ENCODE measurements around the gene ANKRD24. TPM values are rescaled to one million over a fixed set of nuclear protein-coding genes. Genes with fewer than 3 reads are reported as not detected.

Gene ANKRD24
- total RNA-seq, 2 experiments from 2014 or later, result 1.7 to 4.8 TPM

DNA sequence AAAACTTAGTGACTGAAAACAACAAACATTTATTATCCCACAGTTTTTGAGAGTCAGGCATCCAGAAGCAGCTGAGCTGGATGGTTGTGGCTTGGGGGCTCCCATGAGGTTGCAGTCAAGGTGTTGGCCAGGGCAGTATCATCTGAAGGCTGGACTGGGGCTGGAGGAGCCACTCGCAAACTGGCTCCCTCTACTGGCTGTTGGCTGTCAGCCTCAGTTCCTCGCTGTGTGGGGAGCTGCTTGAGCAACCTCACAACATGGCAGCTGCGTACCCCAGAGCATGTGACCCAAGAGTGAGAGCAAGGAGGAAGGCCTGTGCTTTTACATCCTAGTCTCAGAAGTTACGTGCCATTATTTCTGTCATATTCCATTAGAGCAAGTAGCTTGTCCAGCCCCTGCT is 74.1 kb downstream of the ANKRD24 start:
- H3K9me2 ChIP-seq (ENCODE audit: insufficient read depth, low read length), result no peaks in the 10 kb centered on the region
- no peaks in the 10 kb centered on the region for H4K20me1 ChIP-seq (ENCODE audit: insufficient read depth, low read length)
- CTCF ChIA-PET (ENCODE audit: unreplicated experiment), result no interaction called here
- TF ChIP-seq, protein P1, sequence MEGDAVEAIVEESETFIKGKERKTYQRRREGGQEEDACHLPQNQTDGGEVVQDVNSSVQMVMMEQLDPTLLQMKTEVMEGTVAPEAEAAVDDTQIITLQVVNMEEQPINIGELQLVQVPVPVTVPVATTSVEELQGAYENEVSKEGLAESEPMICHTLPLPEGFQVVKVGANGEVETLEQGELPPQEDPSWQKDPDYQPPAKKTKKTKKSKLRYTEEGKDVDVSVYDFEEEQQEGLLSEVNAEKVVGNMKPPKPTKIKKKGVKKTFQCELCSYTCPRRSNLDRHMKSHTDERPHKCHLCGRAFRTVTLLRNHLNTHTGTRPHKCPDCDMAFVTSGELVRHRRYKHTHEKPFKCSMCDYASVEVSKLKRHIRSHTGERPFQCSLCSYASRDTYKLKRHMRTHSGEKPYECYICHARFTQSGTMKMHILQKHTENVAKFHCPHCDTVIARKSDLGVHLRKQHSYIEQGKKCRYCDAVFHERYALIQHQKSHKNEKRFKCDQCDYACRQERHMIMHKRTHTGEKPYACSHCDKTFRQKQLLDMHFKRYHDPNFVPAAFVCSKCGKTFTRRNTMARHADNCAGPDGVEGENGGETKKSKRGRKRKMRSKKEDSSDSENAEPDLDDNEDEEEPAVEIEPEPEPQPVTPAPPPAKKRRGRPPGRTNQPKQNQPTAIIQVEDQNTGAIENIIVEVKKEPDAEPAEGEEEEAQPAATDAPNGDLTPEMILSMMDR (conservative IDR thresholded peaks at IDR 0.05; ENCODE audit: low read length), result peak; percentile 67
- TF ChIP-seq EZH2phosphoT487 (IDR thresholded peaks at IDR 0.05; ENCODE audit: borderline replicate concordance, low read depth, low read length), result no peak
- H3K36me3 ChIP-seq (ENCODE audit: insufficient read depth, low read length), result peaks cover 86% of the 10 kb centered on the region
- H3K9me3 ChIP-seq (ENCODE audit: low read length), result peaks cover 17% of the 10 kb centered on the region; the same call in 1 of the 2 replicates
- POLR2A ChIA-PET, result no interaction called here
- H3K27ac ChIP-seq (ENCODE audit: low read depth, low read length, poor library complexity, severe bottlenecking), result no peak overlapping the region
- no peak overlapping the region for H3K4me3 ChIP-seq (ENCODE audit: low read depth, low read length, poor library complexity, severe bottlenecking)
- no peaks in the 10 kb centered on the region for H3K79me2 ChIP-seq (ENCODE audit: insufficient read depth, low read depth, low read length)
- intact Hi-C loops (cut with micrococcal nuclease; ENCODE audit: unreplicated experiment), result no loop called here
- DNase-seq (ENCODE audit: low spot score), result no peak
- H3K4me1 ChIP-seq (ENCODE audit: insufficient read depth, low read length, poor library complexity, severe bottlenecking), result no peaks in the 10 kb centered on the region
- H3K4me2 ChIP-seq (ENCODE audit: low read length), result no peak overlapping the region
- no peak overlapping the region for H2AFZ ChIP-seq (ENCODE audit: low read length)
- BruUV-seq (replicated peaks), result no TSS peak

DNA sequence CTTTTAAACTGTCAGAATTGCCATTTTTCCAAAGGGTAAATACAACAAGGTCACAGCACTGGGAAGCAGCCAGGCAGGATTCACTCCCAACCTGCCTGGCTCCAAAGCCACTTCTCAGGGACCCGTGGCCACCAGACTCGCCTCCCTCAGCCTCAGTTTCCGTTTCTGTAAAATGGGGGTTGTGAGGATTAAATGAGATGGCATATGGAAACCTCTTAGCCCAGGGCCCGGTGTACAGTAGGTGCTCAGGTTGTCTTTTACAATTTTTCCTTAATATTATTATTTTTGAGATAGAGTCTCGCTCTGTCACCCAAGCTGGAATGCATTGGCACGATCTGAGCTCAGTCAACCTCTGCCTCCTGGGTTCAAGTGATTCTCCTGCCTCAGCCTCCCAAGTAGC is 74.5 kb downstream of the ANKRD24 start:
- Histone ChIP-seq H3K27ac (ENCODE audit: low read depth, low read length, poor library complexity, severe bottlenecking) (no peak overlapping the region), H2AFZ (ENCODE audit: low read length) (no peak overlapping the region), H3K79me2 (ENCODE audit: insufficient read depth, low read depth, low read length) (no peaks in the 10 kb centered on the region), H3K4me2 (ENCODE audit: low read length) (no peak overlapping the region), H4K20me1 (ENCODE audit: insufficient read depth, low read length) (no peaks in the 10 kb centered on the region), H3K9me2 (ENCODE audit: insufficient read depth, low read length) (no peaks in the 10 kb centered on the region), H3K4me3 (ENCODE audit: low read depth, low read length, poor library complexity, severe bottlenecking) (no peak overlapping the region), H3K4me1 (ENCODE audit: insufficient read depth, low read length, poor library complexity, severe bottlenecking) (no peaks in the 10 kb centered on the region), H3K36me3 (ENCODE audit: insufficient read depth, low read length) (peaks cover 86% of the 10 kb centered on the region), H3K9me3 (ENCODE audit: low read length) (peaks cover 17% of the 10 kb centered on the region; the same call in 1 of the 2 replicates)
- DNase-seq (ENCODE audit: low spot score), result no peak
- POLR2A ChIA-PET, result no interaction called here
- no peak for TF ChIP-seq EZH2phosphoT487 (IDR thresholded peaks at IDR 0.05; ENCODE audit: borderline replicate concordance, low read depth, low read length)
- TF ChIP-seq, protein P1 (conservative IDR thresholded peaks at IDR 0.05; ENCODE audit: low read length), result no peak
- intact Hi-C loops (cut with micrococcal nuclease; ENCODE audit: unreplicated experiment), result no loop called here
- no TSS peak for BruUV-seq (replicated peaks)
- CTCF ChIA-PET (ENCODE audit: unreplicated experiment), result no interaction called here

DNA sequence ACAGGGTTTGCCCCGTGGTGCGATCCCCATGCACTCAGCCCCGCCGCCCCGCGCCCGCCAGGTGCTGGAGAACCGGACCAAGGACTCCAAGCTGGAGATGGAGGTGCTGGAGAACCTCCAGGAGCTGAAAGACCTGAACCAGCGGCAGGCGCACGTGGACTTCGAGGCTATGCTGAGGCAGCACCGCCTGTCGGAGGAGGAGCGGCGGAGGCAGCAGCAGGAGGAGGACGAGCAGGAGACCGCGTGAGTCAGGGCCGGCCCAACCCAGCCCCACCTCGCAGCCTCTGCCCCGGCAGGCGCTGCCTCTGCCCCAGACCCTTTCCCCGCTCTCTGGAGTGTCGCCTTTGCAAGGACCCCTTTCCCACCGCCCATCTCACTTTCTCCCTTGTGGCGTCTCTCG is 75.7 kb downstream of the ANKRD24 start:
- H4K20me1 ChIP-seq (ENCODE audit: insufficient read depth, low read length), result no peaks in the 10 kb centered on the region
- peaks cover 17% of the 10 kb centered on the region; the same call in 1 of the 2 replicates for H3K9me3 ChIP-seq (ENCODE audit: low read length)
- ChIA-PET POLR2A (no interaction called here), CTCF (ENCODE audit: unreplicated experiment) (no interaction called here)
- no peak overlapping the region for H3K27ac ChIP-seq (ENCODE audit: low read depth, low read length, poor library complexity, severe bottlenecking)
- no peaks in the 10 kb centered on the region for H3K79me2 ChIP-seq (ENCODE audit: insufficient read depth, low read depth, low read length)
- intact Hi-C loops (cut with micrococcal nuclease; ENCODE audit: unreplicated experiment), result no loop called here
- H3K4me1 ChIP-seq (ENCODE audit: insufficient read depth, low read length, poor library complexity, severe bottlenecking), result no peaks in the 10 kb centered on the region
- DNase-seq (ENCODE audit: low spot score), result no peak
- peaks cover 87% of the 10 kb centered on the region for H3K36me3 ChIP-seq (ENCODE audit: insufficient read depth, low read length)
- H3K4me2 ChIP-seq (ENCODE audit: low read length), result no peak overlapping the region
- no peak overlapping the region for H3K4me3 ChIP-seq (ENCODE audit: low read depth, low read length, poor library complexity, severe bottlenecking)
- no peak overlapping the region for H2AFZ ChIP-seq (ENCODE audit: low read length)
- no peak for TF ChIP-seq EZH2phosphoT487 (IDR thresholded peaks at IDR 0.05; ENCODE audit: borderline replicate concordance, low read depth, low read length)
- TF ChIP-seq, protein P1 (conservative IDR thresholded peaks at IDR 0.05; ENCODE audit: low read length), result no peak
- H3K9me2 ChIP-seq (ENCODE audit: insufficient read depth, low read length), result no peaks in the 10 kb centered on the region
- no TSS peak for BruUV-seq (replicated peaks)

Measured in OCI-LY7 (cell line).